ENCODE results near the gene ARSA. TPM values are rescaled to one million over a fixed set of nuclear protein-coding genes. Genes with fewer than 3 reads are reported as not detected.

Gene ARSA
- polyA plus RNA-seq, 2 of the 4 experiments (the other 2 are of a cell fraction) = 7.7 to 19.5 TPM

GRCh38 chr22:50673231-50674129 is 45.5 kb upstream of the ARSA start (continued):
- TF ChIP-seq HMGXB4 (CRISPR knock-in tag; IDR thresholded peaks at IDR 0.05; ENCODE audit: borderline replicate concordance) (no peak), POLR2AphosphoS2 (conservative IDR thresholded peaks at IDR 0.05; ENCODE audit: low read length) (no peak), E2F6 (IDR thresholded peaks at IDR 0.05; ENCODE audit: borderline replicate concordance, low read depth) (no peak), TP53 (CRISPR knock-in tag; IDR thresholded peaks at IDR 0.05) (no peak), NR3C1 (IDR thresholded peaks at IDR 0.05) (no peak), CBX2 (IDR thresholded peaks at IDR 0.05; ENCODE audit: borderline replicate concordance, low read depth) (no peak)

- TF ChIP-seq JUN (IDR thresholded peaks at IDR 0.05) = no peak
- no peak for TF ChIP-seq MAX (IDR thresholded peaks at IDR 0.05)
- TF ChIP-seq GATA3 (IDR thresholded peaks at IDR 0.05; ENCODE audit: borderline replicate concordance) = no peak
- TF ChIP-seq TFCP2L1 (CRISPR knock-in tag; IDR thresholded peaks at IDR 0.05) = no peak
- TF ChIP-seq BCL3 (IDR thresholded peaks at IDR 0.05) = no peak
- TF ChIP-seq HEYL (CRISPR knock-in tag; IDR thresholded peaks at IDR 0.05) = no peak
- TF ChIP-seq MYC (IDR thresholded peaks at IDR 0.05; ENCODE audit: borderline replicate concordance, low read length) = no peak
- TF ChIP-seq FOSL2 (IDR thresholded peaks at IDR 0.05) = no peak
- no peak for TF ChIP-seq FOSL2 (CRISPR knock-in tag; IDR thresholded peaks at IDR 0.05)
- TF ChIP-seq HOXA7 (CRISPR knock-in tag; IDR thresholded peaks at IDR 0.05) = no peak
- TF ChIP-seq RARB (CRISPR knock-in tag; IDR thresholded peaks at IDR 0.05) = no peak
- TF ChIP-seq CHD2 (IDR thresholded peaks at IDR 0.05; ENCODE audit: low read length, partially characterized antibody) = no peak
- TF ChIP-seq ZSCAN20 (CRISPR knock-in tag; IDR thresholded peaks at IDR 0.05) = no peak
- no peak for TF ChIP-seq POLR2AphosphoS2 (conservative IDR thresholded peaks at IDR 0.05; ENCODE audit: low read length)
- no peak for TF ChIP-seq HMGXB4 (CRISPR knock-in tag; IDR thresholded peaks at IDR 0.05; ENCODE audit: borderline replicate concordance)
- no peak for TF ChIP-seq NR3C1 (IDR thresholded peaks at IDR 0.05)
- no peak for TF ChIP-seq ZC3H11A (IDR thresholded peaks at IDR 0.05)
- Histone ChIP-seq H3K4me2 (peak within 1 kb of the TSS; percentile 94), H3K4me1 (0 out of 3 replicates have a peak, but pooled peaks cover 6% of the 10 kb centered on the region), H3K4me3 (peak within 1 kb of the TSS; percentile 58), H3K27ac (peak within 1 kb of the TSS in 1 of 2 experiments; percentile 84; a peak in 3 of 6 replicates), H3K9me3 (no peaks in the 10 kb centered on the region)
- ChIA-PET POLR2A (no interaction called here), CTCF (no interaction called here)
- ATAC-seq = peak in 1 of 2 experiments; percentile 8; a peak in 2 of 6 replicates
- 87% methylated on average over 14 of the region's 23 CpGs for WGBS (ENCODE audit: missing lambda C conversion rate)
- DNase-seq (ENCODE audit: low read depth in 1 of 2, low spot score in 1 of 2) = no peak
- no peak for FAIRE-seq
These were observed 44.7 kb upstream of the ARSA start, which contains the start of gene SHANK3 for GRCh38 chr22:50672471-50673230. SHANK3 (plus strand) TSS chr22:50672823.
